SK-N-SH (cell line): ENCODE measurements around the gene FGF5.

Experiments used
- CHD2 ChIP-seq: fragments of 150-350 bp; IDR thresholded peaks from 2 replicates; pipeline ENCODE4 v1.6.1; 2018; ENCODE audit warnings: low read length; ENCODE audit not compliant: partially characterized antibody
- EP300 ChIP-seq, 2 experiments: IDR thresholded peaks; 2 replicates each; pipeline versions ENCODE4 v1.4.0 to v1.6.1; 2012; ENCODE audit warnings: borderline replicate concordance in 1 of 2, low read depth in 1 of 2, low read length in 1 of 2
- FOXM1 ChIP-seq: IDR thresholded peaks from 2 replicates; pipeline ENCODE4 v1.4.0; 2012; ENCODE audit warnings: low read depth, mild to moderate bottlenecking
- YY1 ChIP-seq: IDR thresholded peaks from 2 replicates; pipeline ENCODE4 v1.4.0; 2012; ENCODE audit warnings: low read depth, mild to moderate bottlenecking

GRCh38 chr4:80270321-80270720 lies 3.9 kb downstream of the FGF5 start:
- TF ChIP-seq FOXM1, result no peak
- no peak for TF ChIP-seq YY1
- no peak for TF ChIP-seq EP300 (IDR thresholded peaks at IDR 0.05; ENCODE audit: borderline replicate concordance in 1 of 2, low read depth in 1 of 2, low read length in 1 of 2)
- TF ChIP-seq CHD2, result no peak
